ENCODE measurements around the gene DENND6B. TPM values are rescaled to one million over a fixed set of nuclear protein-coding genes. Genes with fewer than 3 reads are reported as not detected.

Gene DENND6B
- polyA plus RNA-seq, 5 donors = 9.3 to 18.0 (median 13.5) TPM

Other genes with a start within 250 kb of the DENND6B start
- gene MLC1, start 241.6 kb downstream of the DENND6B start, polyA plus RNA-seq (ENCODE audit: insufficient read depth in 1 of 5, insufficient read length in 5 of 5, low replicate concordance in 1 of 5) = 1 to 10 TPM; 1.4 to 2.4 (median 2.0) TPM
- 1 to 10 TPM; 1.4 to 3.8 (median 2.1) TPM for gene MOV10L1, start 237.0 kb downstream of the DENND6B start, polyA plus RNA-seq (ENCODE audit: insufficient read depth in 1 of 5, insufficient read length in 5 of 5, low replicate concordance in 1 of 5)
- 1 to 10 TPM in 1 of 5 donors, under 1 TPM in 4; 0.38 to 1.0 (median 0.61) TPM for gene PANX2, start 156.3 kb downstream of the DENND6B start, polyA plus RNA-seq (ENCODE audit: insufficient read depth in 1 of 5, insufficient read length in 5 of 5, low replicate concordance in 1 of 5)
- gene TRABD, start 141.1 kb downstream of the DENND6B start, polyA plus RNA-seq (ENCODE audit: insufficient read depth in 1 of 5, insufficient read length in 5 of 5, low replicate concordance in 1 of 5) = 10 to 100 TPM; 14.0 to 32.3 (median 23.3) TPM
- 10 to 100 TPM; 14.0 to 31.3 (median 22.2) TPM for gene SELENOO, start 126.0 kb downstream of the DENND6B start, polyA plus RNA-seq (ENCODE audit: insufficient read depth in 1 of 5, insufficient read length in 5 of 5, low replicate concordance in 1 of 5)
- gene TUBGCP6, start 82.0 kb downstream of the DENND6B start, polyA plus RNA-seq (ENCODE audit: insufficient read depth in 1 of 5, insufficient read length in 5 of 5, low replicate concordance in 1 of 5) = 10 to 100 TPM; 32.3 to 45.7 (median 44.8) TPM
- gene HDAC10, start 75.7 kb downstream of the DENND6B start, polyA plus RNA-seq (ENCODE audit: insufficient read depth in 1 of 5, insufficient read length in 5 of 5, low replicate concordance in 1 of 5) = 10 to 100 TPM; 19.2 to 42.5 (median 33.6) TPM
- gene MAPK12, start 65.3 kb downstream of the DENND6B start, polyA plus RNA-seq (ENCODE audit: insufficient read depth in 1 of 5, insufficient read length in 5 of 5, low replicate concordance in 1 of 5) = 10 to 100 TPM; 12.7 to 31.8 (median 25.8) TPM
- 10 to 100 TPM; 12.2 to 20.1 (median 13.3) TPM for gene MAPK11, start 56.6 kb downstream of the DENND6B start, polyA plus RNA-seq (ENCODE audit: insufficient read depth in 1 of 5, insufficient read length in 5 of 5, low replicate concordance in 1 of 5)
- 100 to 1,000 TPM in 4 of 5 donors, 10 to 100 TPM in 1; 96.7 to 147 (median 137) TPM for gene PLXNB2, start 19.4 kb downstream of the DENND6B start, polyA plus RNA-seq (ENCODE audit: insufficient read depth in 1 of 5, insufficient read length in 5 of 5, low replicate concordance in 1 of 5)
- gene PPP6R2, start 16.3 kb upstream of the DENND6B start, polyA plus RNA-seq (ENCODE audit: insufficient read depth in 1 of 5, insufficient read length in 5 of 5, low replicate concordance in 1 of 5) = 10 to 100 TPM; 33.1 to 54.7 (median 41.0) TPM
- gene SBF1, start 148.0 kb upstream of the DENND6B start, polyA plus RNA-seq (ENCODE audit: insufficient read depth in 1 of 5, insufficient read length in 5 of 5, low replicate concordance in 1 of 5) = 10 to 100 TPM; 22.9 to 48.0 (median 37.1) TPM
- under 1 TPM; 0.21 to 0.85 (median 0.37) TPM for gene ADM2, start 154.5 kb upstream of the DENND6B start, polyA plus RNA-seq (ENCODE audit: insufficient read depth in 1 of 5, insufficient read length in 5 of 5, low replicate concordance in 1 of 5)
- under 1 TPM in 3 of 5 donors, not detected in 2; 0.08 to 0.18 (median 0.08) TPM for gene MIOX, start 159.8 kb upstream of the DENND6B start, polyA plus RNA-seq (ENCODE audit: insufficient read depth in 1 of 5, insufficient read length in 5 of 5, low replicate concordance in 1 of 5)
- gene LMF2, start 180.7 kb upstream of the DENND6B start, polyA plus RNA-seq (ENCODE audit: insufficient read depth in 1 of 5, insufficient read length in 5 of 5, low replicate concordance in 1 of 5) = 10 to 100 TPM; 26.9 to 75.0 (median 45.1) TPM
- gene NCAPH2, start 181.2 kb upstream of the DENND6B start, polyA plus RNA-seq (ENCODE audit: insufficient read depth in 1 of 5, insufficient read length in 5 of 5, low replicate concordance in 1 of 5) = 10 to 100 TPM; 35.9 to 54.8 (median 43.3) TPM
- gene SCO2, start 198.6 kb upstream of the DENND6B start, polyA plus RNA-seq (ENCODE audit: insufficient read depth in 1 of 5, insufficient read length in 5 of 5, low replicate concordance in 1 of 5) = 1 to 10 TPM in 4 of 5 donors, under 1 TPM in 1; 0.33 to 5.9 (median 2.0) TPM
- gene TYMP, start 203.0 kb upstream of the DENND6B start, polyA plus RNA-seq (ENCODE audit: insufficient read depth in 1 of 5, insufficient read length in 5 of 5, low replicate concordance in 1 of 5) = 1 to 10 TPM; 1.9 to 6.9 (median 3.2) TPM
- under 1 TPM in 2 of 5 donors, not detected in 3; 0.04 to 0.05 TPM for gene KLHDC7B, start 218.9 kb upstream of the DENND6B start, polyA plus RNA-seq (ENCODE audit: insufficient read depth in 1 of 5, insufficient read length in 5 of 5, low replicate concordance in 1 of 5)
- gene SYCE3, start 235.9 kb upstream of the DENND6B start, polyA plus RNA-seq (ENCODE audit: insufficient read depth in 1 of 5, insufficient read length in 5 of 5, low replicate concordance in 1 of 5) = not detected

All from right lung (tissue), 5 donors.